OCI-LY7 (cell line): Measurements from ENCODE around the gene ZBTB6. TPM values are rescaled to one million over a fixed set of nuclear protein-coding genes. Genes with fewer than 3 reads are reported as not detected.

Experiments used
- BruUV-seq: library from RNA; stranded (reverse); fragments of 400-500 nt; replicated peaks from 2 replicates; lab custom pipeline; 2021; lab: Mats Ljungman, UMichigan
- CTCF ChIA-PET: fragments of 300-600 bp; sonication (Branson Sonifier 250); formaldehyde crosslinking; loops from one replicate; lab custom pipeline; 2022; ENCODE audit warnings: antibody characterized with exemption; ENCODE audit not compliant: unreplicated experiment; lab: Charles Lee
- POLR2A ChIA-PET: fragments of 300-600 bp; sonication (Branson Sonifier 250); formaldehyde crosslinking; loops from one replicate; lab custom pipeline; 2022; ENCODE audit warnings: antibody characterized with exemption; lab: Charles Lee
- DNase-seq: peaks from one replicate; pipeline ENCODE4 v3.0.0-alpha.2; 2015; ENCODE audit warnings: low spot score
- H2AFZ ChIP-seq: fragments of 200-600 bp; sonication (generic), shearing (Covaris generic); 2 replicates; pipeline ENCODE4 v1.6.1; 2014; ENCODE audit warnings: mild to moderate bottlenecking, antibody characterized with exemption, low read length, moderate library complexity
- H3K27ac ChIP-seq: fragments of 200-600 bp; sonication (generic); 2 replicates; pipeline ENCODE4 v1.5.1; 2014; ENCODE audit warnings: mixed run types, low read depth, mild to moderate bottlenecking, moderate library complexity, low read length, inconsistent platforms; ENCODE audit not compliant: poor library complexity, severe bottlenecking
- H3K36me3 ChIP-seq: fragments of 200-600 bp; sonication (generic); 2 replicates; pipeline ENCODE4 v1.6.1; 2014; ENCODE audit warnings: mild to moderate bottlenecking, antibody characterized with exemption, low read length, moderate library complexity, mixed read lengths; ENCODE audit not compliant: insufficient read depth
- H3K4me1 ChIP-seq: fragments of 200-600 bp; sonication (generic); 2 replicates; pipeline ENCODE4 v1.5.1; 2014; ENCODE audit warnings: mild to moderate bottlenecking, low read length; ENCODE audit not compliant: insufficient read depth, poor library complexity, severe bottlenecking
- H3K4me2 ChIP-seq: fragments of 200-600 bp; sonication (generic); 2 replicates; pipeline ENCODE4 v1.6.1; 2014; ENCODE audit warnings: mild to moderate bottlenecking, low read length
- H3K4me3 ChIP-seq: fragments of 200-600 bp; sonication (generic); 2 replicates; pipeline ENCODE4 v1.5.1; 2014; ENCODE audit warnings: mild to moderate bottlenecking, low read depth, low read length; ENCODE audit not compliant: poor library complexity, severe bottlenecking
- H3K79me2 ChIP-seq: fragments of 200-600 bp; sonication (generic); 2 replicates; pipeline ENCODE4 v1.6.1; 2016; ENCODE audit warnings: low read depth, mild to moderate bottlenecking, low read length, moderate library complexity, mixed read lengths; ENCODE audit not compliant: insufficient read depth
- H3K9me2 ChIP-seq: fragments of 200-600 bp; sonication (generic); 2 replicates; pipeline ENCODE4 v1.6.1; 2016; ENCODE audit warnings: mild to moderate bottlenecking, low read length, mixed read lengths; ENCODE audit not compliant: insufficient read depth
- H3K9me3 ChIP-seq: fragments of 200-600 bp; sonication (generic); 2 replicates; pipeline ENCODE4 v1.6.1; 2014; ENCODE audit warnings: mild to moderate bottlenecking, mixed run types, low read length, mixed read lengths
- H4K20me1 ChIP-seq: fragments of 200-600 bp; sonication (generic); 2 replicates; pipeline ENCODE4 v1.6.1; 2014; ENCODE audit warnings: mild to moderate bottlenecking, antibody characterized with exemption, low read length, moderate library complexity, mixed read lengths; ENCODE audit not compliant: insufficient read depth
- CTCF ChIP-seq: fragments of 200-600 bp; sonication (generic); conservative IDR thresholded peaks from 2 replicates; pipeline ENCODE4 v1.5.1; 2014; ENCODE audit warnings: mild to moderate bottlenecking, antibody characterized with exemption, low read length, moderate library complexity, mixed read lengths
- EZH2phosphoT487 ChIP-seq: fragments of 200-600 bp; sonication (generic); IDR thresholded peaks from 2 replicates; pipeline ENCODE4 v1.6.1; 2018; ENCODE audit warnings: low read depth, borderline replicate concordance, mild to moderate bottlenecking, mixed run types, antibody characterized with exemption, low read length, moderate library complexity, mixed read lengths
- intact Hi-C: fragments of 100-400 bp; cut with micrococcal nuclease; formaldehyde crosslinking; loops from one replicate; pipeline ENCODE4 v1.10.0; 2022; ENCODE audit not compliant: unreplicated experiment
- total RNA-seq, 2 experiments: library from RNA; depleted of rRNA in 1 of 2; stranded (reverse); fragments of >200 nt in 1 of 2; shearing (Covaris generic) in 1 of 2; gene quantifications; 2 replicates each; pipeline ENCODE4 v1.2.3, GENCODE V29; 2014 to 2022

Gene ZBTB6
- total RNA-seq, 2 experiments from 2014 or later: 8.1 to 9.4 TPM

DNA sequence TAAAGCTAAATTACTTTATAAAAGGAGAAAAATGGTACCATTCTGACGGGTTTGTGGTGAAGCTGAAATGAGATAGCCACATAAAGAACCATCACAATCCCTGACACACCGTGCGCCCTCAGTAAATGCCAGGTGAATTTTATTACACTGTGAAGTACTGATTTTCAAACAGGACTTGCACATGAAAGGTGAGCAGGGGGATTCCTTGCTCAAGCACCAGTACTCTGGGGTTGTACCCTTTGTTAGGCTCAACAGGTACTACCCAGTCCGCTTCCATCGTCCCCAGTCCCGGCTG lies 27.3 kb upstream of the ZBTB6 start:
- Histone ChIP-seq H3K79me2 (peaks cover 49% of the 10 kb centered on the region), H3K27ac (peak overlapping the region; percentile 40)
- BruUV-seq: no TSS peak

GRCh38 chr9:122939601-122940000 lies 26.5 kb upstream of the ZBTB6 start:
- H3K36me3 ChIP-seq: peaks cover 38% of the 10 kb centered on the region
- POLR2A ChIA-PET: interaction anchor here (0.6 to 6.9 kb wide), 4 partner anchors 8 to 957 kb away, joined by 3 to 50 read pairs (median 4); partner anchors contain the start of gene ZBTB26
- H3K4me3 ChIP-seq: no peak overlapping the region
- H3K4me2 ChIP-seq: peak overlapping the region; percentile 75; the same call in 1 of the 2 replicates
- no peaks in the 10 kb centered on the region for H3K9me3 ChIP-seq
- no peak for TF ChIP-seq EZH2phosphoT487
- no peak for TF ChIP-seq CTCF
- H3K9me2 ChIP-seq: no peaks in the 10 kb centered on the region
- peaks cover 42% of the 10 kb centered on the region for H3K79me2 ChIP-seq
- H3K4me1 ChIP-seq: peaks cover 25% of the 10 kb centered on the region
- no TSS peak for BruUV-seq
- H2AFZ ChIP-seq: no peak overlapping the region
- CTCF ChIA-PET: no interaction called here
- intact Hi-C loops: loop anchor here (10.0 kb wide), 1 partner anchor 675 kb away; the partner anchor contains the start of genes MRRF and RBM18
- H3K27ac ChIP-seq: no peak overlapping the region
- no peak for DNase-seq
- H4K20me1 ChIP-seq: peaks cover 12% of the 10 kb centered on the region

More for the DNA sequence above, 27.3 kb upstream of the ZBTB6 start:
- Histone ChIP-seq H3K9me3 (no peaks in the 10 kb centered on the region), H3K4me2 (peak overlapping the region; percentile 75), H3K9me2 (no peaks in the 10 kb centered on the region), H3K4me3 (peak overlapping the region; percentile 59), H3K36me3 (peaks cover 41% of the 10 kb centered on the region), H3K4me1 (peaks cover 29% of the 10 kb centered on the region), H4K20me1 (peaks cover 14% of the 10 kb centered on the region), H2AFZ (peak overlapping the region; percentile 55; the same call in 1 of the 2 replicates)
- POLR2A ChIA-PET: interaction anchor here (0.5 to 6.9 kb wide), 13 partner anchors 9 to 958 kb away, joined by 3 to 50 read pairs (median 5); partner anchors contain the start of genes PDCL, RC3H2, ZBTB26 and ZBTB6
- TF ChIP-seq CTCF (no peak), EZH2phosphoT487 (no peak)
- no peak for DNase-seq
- CTCF ChIA-PET: no interaction called here
- intact Hi-C loops: loop anchor here (1.0 to 2.0 kb wide), 2 partner anchors 9 to 36 kb away; partner anchors contain the start of genes RC3H2 and ZBTB26

- H3K9me3 ChIP-seq: no peaks in the 10 kb centered on the region
- ChIA-PET CTCF (no interaction called here), POLR2A (interaction anchor here (0.8 to 1.6 kb wide), 2 partner anchors 24 to 33 kb away, joined by 3 read pairs; partner anchors contain the start of gene ZBTB6)
- peaks cover 7% of the 10 kb centered on the region for H4K20me1 ChIP-seq
- TF ChIP-seq CTCF: no peak
- H3K4me2 ChIP-seq: no peak overlapping the region
- H3K9me2 ChIP-seq: no peaks in the 10 kb centered on the region
- intact Hi-C loops: loop anchor here (10.0 kb wide), 1 partner anchor 672 kb away; the partner anchor contains the start of genes MRRF and RBM18
- no TSS peak for BruUV-seq
- no peak overlapping the region for H2AFZ ChIP-seq
- H3K36me3 ChIP-seq: peaks cover 34% of the 10 kb centered on the region
- no peak overlapping the region for H3K4me3 ChIP-seq
- H3K79me2 ChIP-seq: peaks cover 41% of the 10 kb centered on the region
- peaks cover 21% of the 10 kb centered on the region for H3K4me1 ChIP-seq
- H3K27ac ChIP-seq: no peak overlapping the region
- DNase-seq: no peak
These were observed 23.8 kb upstream of the ZBTB6 start for GRCh38 chr9:122936883-122937282.
